Trophoblast cell (in vitro differentiated cells and primary cell): ENCODE data around the gene TAS2R60.
A peak's percentile ranks its signal among the peaks of the same experiment; 100 is the strongest.
"Not testable (repeated sequence)": the region's sequence is repeated elsewhere in the genome, so short reads cannot be mapped to it uniquely, and the experiment has no call there.

Source experiments
- DNase-seq, 2 donors: peaks; one replicate each; pipeline ENCODE4 v3.0.0-alpha.2; 2016
- H2AFZ ChIP-seq: 2 replicates; pipeline ENCODE4 v1.6.1; 2013; ENCODE audit warnings: low read length, moderate library complexity, mild to moderate bottlenecking; ENCODE audit not compliant: insufficient read depth, poor library complexity
- H2AK5ac ChIP-seq: 2 replicates; pipeline ENCODE4 v1.6.1; 2013; ENCODE audit warnings: mild to moderate bottlenecking, low read length
- H2BK120ac ChIP-seq: 2 replicates; pipeline ENCODE4 v1.6.1; 2013; ENCODE audit warnings: low read length, mild to moderate bottlenecking, moderate library complexity; ENCODE audit not compliant: insufficient read depth, poor library complexity
- H2BK12ac ChIP-seq: 2 replicates; pipeline ENCODE4 v1.6.1; 2013; ENCODE audit warnings: mild to moderate bottlenecking, low read length, moderate library complexity
- H2BK5ac ChIP-seq: 2 replicates; pipeline ENCODE4 v1.6.1; 2013; ENCODE audit warnings: low read length, low read depth, moderate library complexity, mild to moderate bottlenecking; ENCODE audit not compliant: poor library complexity
- H3K14ac ChIP-seq: 2 replicates; pipeline ENCODE4 v1.6.1; 2013; ENCODE audit warnings: mild to moderate bottlenecking, low read length
- H3K18ac ChIP-seq: 2 replicates; pipeline ENCODE4 v1.6.1; 2013; ENCODE audit warnings: mild to moderate bottlenecking, low read length
- H3K23ac ChIP-seq: 2 replicates; pipeline ENCODE4 v1.6.1; 2013; ENCODE audit warnings: low read length
- H3K27ac ChIP-seq: 2 replicates; pipeline ENCODE4 v1.5.1; 2013; ENCODE audit warnings: low read depth, mild to moderate bottlenecking, inconsistent platforms, low read length, moderate library complexity
- H3K27me3 ChIP-seq: 2 replicates; pipeline ENCODE4 v1.6.1; 2013; ENCODE audit warnings: inconsistent platforms, mild to moderate bottlenecking, low read length, moderate library complexity; ENCODE audit not compliant: insufficient read depth
- H3K36me3 ChIP-seq, 2 experiments: 1 replicate in 1 of 2; 2 replicates in 1 of 2; pipeline ENCODE4 v1.6.1; 2013; ENCODE audit warnings: low read length in 2 of 2, mild to moderate bottlenecking in 2 of 2, moderate library complexity in 1 of 2; ENCODE audit not compliant: insufficient read depth in 2 of 2, control insufficient read depth in 1 of 2
- H3K4ac ChIP-seq: 2 replicates; pipeline ENCODE4 v1.6.1; 2013; ENCODE audit warnings: low read depth, mild to moderate bottlenecking, low read length, moderate library complexity
- H3K4me1 ChIP-seq, 2 experiments: 1 replicate in 1 of 2; 2 replicates in 1 of 2; pipeline ENCODE4 v1.6.1; 2013; ENCODE audit warnings: low read length in 2 of 2, mild to moderate bottlenecking in 2 of 2, moderate library complexity in 1 of 2; ENCODE audit not compliant: insufficient read depth in 2 of 2, control insufficient read depth in 1 of 2
- H3K4me2 ChIP-seq: 2 replicates; pipeline ENCODE4 v1.6.1; 2013; ENCODE audit warnings: inconsistent platforms, mild to moderate bottlenecking, low read length, moderate library complexity
- H3K4me3 ChIP-seq: 2 replicates; pipeline ENCODE4 v1.5.1; 2013; ENCODE audit warnings: mild to moderate bottlenecking, low read depth, low read length, inconsistent platforms
- H3K79me1 ChIP-seq: one replicate; pipeline ENCODE4 v1.6.1; 2013; ENCODE audit warnings: low read length
- H3K79me2 ChIP-seq: 2 replicates; pipeline ENCODE4 v1.6.1; 2013; ENCODE audit warnings: low read length, mild to moderate bottlenecking; ENCODE audit not compliant: control insufficient read depth, insufficient read depth, poor library complexity
- H3K9ac ChIP-seq: 2 replicates; pipeline ENCODE4 v1.6.1; 2013; ENCODE audit warnings: mild to moderate bottlenecking, low read length
- H3K9me3 ChIP-seq: 2 replicates; pipeline ENCODE4 v1.6.1; 2013; ENCODE audit warnings: low read depth, mild to moderate bottlenecking, control low read depth, inconsistent platforms, low read length; ENCODE audit not compliant: insufficient read depth
- H4K12ac ChIP-seq: 2 replicates; pipeline ENCODE4 v1.6.1; 2013; ENCODE audit warnings: low read depth, mild to moderate bottlenecking, low read length, moderate library complexity
- H4K8ac ChIP-seq: 2 replicates; pipeline ENCODE4 v1.6.1; 2013; ENCODE audit warnings: low read depth, mild to moderate bottlenecking, low read length, moderate library complexity
- H4K91ac ChIP-seq: one replicate; pipeline ENCODE4 v1.6.1; 2013; ENCODE audit warnings: low read depth, mild to moderate bottlenecking, low read length, moderate library complexity
- WGBS: extraction: QIAGEN DNeasy Blood & Tissue Kit; methylation state at CpG from one replicate; pipeline ENCODE4 v1.1.7; 2013; ENCODE audit warnings: missing lambda C conversion rate; ENCODE audit not compliant: insufficient read length, insufficient coverage; ENCODE audit errors: extremely low coverage; 5-methylcytosine and 5-hydroxymethylcytosine counted together

TAS2R60 gene

DNA sequence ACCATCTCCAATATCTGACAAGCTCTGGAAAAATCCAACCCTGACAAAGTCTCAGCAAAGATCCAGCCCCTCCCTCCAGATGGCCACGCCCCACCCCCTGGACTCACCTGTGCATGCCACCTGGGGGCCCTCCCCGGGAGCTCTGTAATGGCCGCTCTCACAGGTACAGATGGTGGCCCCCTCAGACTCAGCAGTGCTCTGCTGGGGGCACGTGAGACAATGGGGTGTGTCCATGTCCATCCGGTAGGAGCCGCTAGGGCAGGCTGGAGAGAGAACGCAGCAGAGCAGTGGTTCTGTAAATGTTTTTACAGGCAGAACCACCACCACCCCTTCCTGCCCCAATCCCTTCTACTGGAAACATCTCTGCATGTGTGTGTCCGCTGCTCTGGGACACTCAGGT lies 44.1 kb upstream of the TAS2R60 start:
- Histone ChIP-seq H2AK5ac (no peak overlapping the region), H3K4me1 (no peaks in the 10 kb centered on the region), H3K18ac (no peak overlapping the region), H3K79me2 (no peaks in the 10 kb centered on the region), H4K12ac (no peak overlapping the region), H3K36me3 (peaks cover 61 to 68% of the 10 kb centered on the region in 2 experiments), H3K4me2 (no peak overlapping the region), H3K14ac (no peak overlapping the region), H3K9ac (no peak overlapping the region), H4K91ac (no peak overlapping the region), H3K27me3 (no peaks in the 10 kb centered on the region), H3K4me3 (no peak overlapping the region), H2BK12ac (no peak overlapping the region), H2BK5ac (no peak overlapping the region), H2BK120ac (no peak overlapping the region), H3K4ac (no peak overlapping the region), H3K9me3 (peaks cover 1% of the 10 kb centered on the region), H3K79me1 (no peaks in the 10 kb centered on the region), H3K23ac (no peak overlapping the region), H2AFZ (no peak overlapping the region), H4K8ac (no peak overlapping the region), H3K27ac (no peak overlapping the region)
- DNase-seq: no peak
- no CpG with 5 or more reads among the region's 8 CpGs for WGBS

DNA sequence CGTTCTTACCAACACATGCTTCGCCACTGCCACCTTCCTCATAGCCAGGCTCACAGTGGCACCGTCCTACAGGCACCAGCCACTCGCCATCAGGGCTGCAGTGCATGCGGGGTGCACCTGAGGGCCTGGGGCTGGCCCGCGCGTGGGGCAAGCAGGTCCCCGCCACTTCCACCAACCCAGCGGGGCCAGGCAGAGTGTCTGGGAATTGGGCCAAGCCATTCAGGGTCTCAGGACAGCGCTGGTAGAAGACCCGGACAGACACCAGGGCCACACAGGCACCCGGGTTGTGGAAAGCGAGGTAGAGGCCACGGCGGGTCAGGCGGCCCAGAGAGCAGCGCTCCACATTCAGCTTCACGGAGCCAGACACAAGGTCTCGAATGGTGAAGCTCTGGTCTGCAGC lies 43.6 kb upstream of the TAS2R60 start:
- Histone ChIP-seq H2BK120ac (no peak overlapping the region), H3K4ac (no peak overlapping the region), H4K12ac (no peak overlapping the region), H3K4me3 (no peak overlapping the region), H3K23ac (no peak overlapping the region), H2BK12ac (no peak overlapping the region), H3K14ac (no peak overlapping the region), H3K9ac (no peak overlapping the region), H3K27me3 (no peaks in the 10 kb centered on the region), H3K27ac (no peak overlapping the region), H3K18ac (no peak overlapping the region), H4K8ac (no peak overlapping the region), H3K9me3 (peaks cover 1% of the 10 kb centered on the region), H3K79me2 (no peaks in the 10 kb centered on the region), H2AK5ac (no peak overlapping the region), H2AFZ (no peak overlapping the region), H3K4me2 (no peak overlapping the region), H3K36me3 (peaks cover 58 to 66% of the 10 kb centered on the region in 2 experiments), H4K91ac (no peak overlapping the region), H2BK5ac (no peak overlapping the region), H3K79me1 (no peaks in the 10 kb centered on the region), H3K4me1 (no peaks in the 10 kb centered on the region)
- no CpG with 5 or more reads among the region's 20 CpGs for WGBS
- DNase-seq: no peak

GRCh38 chr7:143401265-143401664 lies 42.0 kb upstream of the TAS2R60 start:
- H3K9ac ChIP-seq: no peak overlapping the region
- H3K4me3 ChIP-seq: no peak overlapping the region
- H3K4ac ChIP-seq: no peak overlapping the region
- no peaks in the 10 kb centered on the region for H3K79me1 ChIP-seq
- H2BK120ac ChIP-seq: no peak overlapping the region
- no peaks in the 10 kb centered on the region for H3K79me2 ChIP-seq
- H2AFZ ChIP-seq: no peak overlapping the region
- H3K9me3 ChIP-seq: no peaks in the 10 kb centered on the region
- H3K36me3 ChIP-seq: peaks cover 47 to 55% of the 10 kb centered on the region in 2 experiments
- no peak overlapping the region for H4K8ac ChIP-seq
- peaks cover 4 to 6% of the 10 kb centered on the region in 2 experiments for H3K4me1 ChIP-seq
- no peak overlapping the region for H2BK12ac ChIP-seq
- no peak overlapping the region for H4K12ac ChIP-seq
- no CpG with 5 or more reads among the region's 12 CpGs for WGBS
- no peak overlapping the region for H3K14ac ChIP-seq
- no peak overlapping the region for H3K4me2 ChIP-seq
- H3K27ac ChIP-seq: no peak overlapping the region
- H3K27me3 ChIP-seq: no peaks in the 10 kb centered on the region
- H4K91ac ChIP-seq: no peak overlapping the region
- H2AK5ac ChIP-seq: no peak overlapping the region
- H3K18ac ChIP-seq: peak overlapping the region; percentile 36
- H2BK5ac ChIP-seq: no peak overlapping the region
- H3K23ac ChIP-seq: no peak overlapping the region
- DNase-seq: no peak

- not testable (repeated sequence) for H3K79me1 ChIP-seq, H3K4me2 ChIP-seq, H3K27ac ChIP-seq, H2AFZ ChIP-seq, H2BK5ac ChIP-seq, H4K12ac ChIP-seq, H3K4me3 ChIP-seq, H3K9me3 ChIP-seq, H3K18ac ChIP-seq, H2BK120ac ChIP-seq, H3K9ac ChIP-seq, H3K79me2 ChIP-seq, H4K91ac ChIP-seq, H2BK12ac ChIP-seq, H2AK5ac ChIP-seq, H3K14ac ChIP-seq, H4K8ac ChIP-seq, H3K23ac ChIP-seq, DNase-seq, H3K27me3 ChIP-seq, H3K4ac ChIP-seq
- peaks cover 39 to 46% of the 10 kb centered on the region in 2 experiments for H3K36me3 ChIP-seq
- WGBS: no CpG with 5 or more reads among the region's 4 CpGs
- peaks cover 12 to 13% of the 10 kb centered on the region in 2 experiments for H3K4me1 ChIP-seq
Measured at GRCh38 chr7:143402233-143402632, 41.0 kb upstream of the TAS2R60 start.
